Measurements from ENCODE around the gene ATP5F1C. TPM values are rescaled to one million over a fixed set of nuclear protein-coding genes. Genes with fewer than 3 reads are reported as not detected.

The ATP5F1C gene
- total and polyA plus RNA-seq, 10 of the 15 experiments (the other 5 are each of a cell fraction or from before 2014, with no cell fraction given): 307 to 978 (median 454) TPM

GRCh38 chr10:7818295-7819120 lies 30.5 kb downstream of the ATP5F1C start, which contains the start of gene TAF3:
TSS of gene TAF3 (plus strand) at chr10:7818505. CDS start at chr10:7818710, 205 bp downstream.
- ChIA-PET SMC1A (ENCODE audit: uncharacterized antibody, unreplicated experiment) (interaction anchor here (0.7 to 2.2 kb wide), 8 partner anchors 10 to 293 kb away, joined by 3 to 9 read pairs (median 4); partner anchors contain the start of genes ATP5F1C and KIN), POLR2A (interaction anchor here (0.5 to 2.2 kb wide), 4 partner anchors 9 to 61 kb away, joined by 4 to 16 read pairs (median 8); partner anchors contain the start of genes ATP5F1C and KIN), RAD21 (ENCODE audit: unreplicated experiment) (interaction anchor here (0.6 to 2.3 kb wide), 5 partner anchors 10 to 408 kb away, joined by 3 to 7 read pairs (median 5); partner anchors contain the start of genes ATP5F1C, KIN and SFMBT2), CTCF (interaction anchor here (0.9 to 4.7 kb wide), 8 partner anchors 10 to 898 kb away, joined by 3 to 30 read pairs (median 4); partner anchors contain the start of genes ATP5F1C and KIN)
- intact Hi-C loops (cut with micrococcal nuclease; ENCODE audit: unreplicated experiment) (loop anchor here (1.0 kb wide), 1 partner anchor 30 kb away; the partner anchor contains the start of gene ATP5F1C), in situ Hi-C loops (cut with MboI) (no loop called here)
- H3K79me2 ChIP-seq (ENCODE audit: control insufficient read depth, insufficient read depth, low read length): peaks cover 11% of the 10 kb centered on the region
- ATAC-seq (peak; percentile 89), FAIRE-seq (peak; percentile 93), DNase-seq (ENCODE audit: low read depth, low spot score) (peak; percentile 55)
- no peaks in the 10 kb centered on the region for H4K20me1 ChIP-seq (ENCODE audit: control insufficient read depth, insufficient read depth)
- peak within 1 kb of the TSS; percentile 95 for H2AFZ ChIP-seq (ENCODE audit: control insufficient read depth, low read depth, low read length)
- 2% methylated on average over 77 of the region's 77 CpGs for WGBS (ENCODE audit: insufficient coverage, insufficient replicate concordance, low lambda C conversion rate, missing lambda C conversion rate)
- H3K4me2 ChIP-seq (ENCODE audit: control insufficient read depth, insufficient read depth): peak within 1 kb of the TSS; percentile 92
- no TSS peak for BruUV-seq (replicated peaks)
- no peaks in the 10 kb centered on the region; a peak in 1 of 4 replicates for H3K36me3 ChIP-seq (ENCODE audit: control insufficient read depth in 2 of 2, insufficient read depth in 2 of 2, low read length in 1 of 2)
- peaks cover 0 to 2% of the 10 kb centered on the region in 2 experiments; a peak in 1 of 4 replicates for H3K27me3 ChIP-seq (replicated peaks in 1 of 2; ENCODE audit: control insufficient read depth in 2 of 2, insufficient read depth in 2 of 2, low read length in 1 of 2)
- H3K4me3 ChIP-seq: peak within 1 kb of the TSS; percentile 93
- no peaks in the 10 kb centered on the region for H3K4me1 ChIP-seq (ENCODE audit: control insufficient read depth, insufficient read depth, low read length)
- peak within 1 kb of the TSS; percentile 75 for H3K27ac ChIP-seq (ENCODE audit: control insufficient read depth, insufficient read depth)
- peak within 1 kb of the TSS; percentile 88 for H3K9ac ChIP-seq (ENCODE audit: control insufficient read depth, insufficient read depth, low read length)
- H3K9me3 ChIP-seq (replicated peaks; ENCODE audit: control insufficient read depth, insufficient read depth, low read length): no peaks in the 10 kb centered on the region
- TF ChIP-seq SIN3A (IDR thresholded peaks at IDR 0.05; ENCODE audit: low read depth, low read length) (peak; percentile 91), ZBTB11 (CRISPR knock-in tag; IDR thresholded peaks at IDR 0.05) (no peak), ELK1 (IDR thresholded peaks at IDR 0.05; ENCODE audit: low read depth, low read length) (peak; percentile 94), TBL1XR1 (IDR thresholded peaks at IDR 0.05; ENCODE audit: low read depth, low read length) (no peak; the same call in 1 of the 2 replicates), YY1 (IDR thresholded peaks at IDR 0.05; ENCODE audit: low read depth, low read length) (peak; percentile 99), NR2C2 (IDR thresholded peaks at IDR 0.05; ENCODE audit: borderline replicate concordance, control insufficient read depth, insufficient read length, low read depth) (peak; percentile 92), PAX8 (IDR thresholded peaks at IDR 0.05) (no peak), NFIC (IDR thresholded peaks at IDR 0.05; ENCODE audit: low read depth, low read length) (no peak), CHD1 (IDR thresholded peaks at IDR 0.05; ENCODE audit: low read depth, low read length) (0 out of 2 replicates have a peak, but pooled peaks have one; percentile 27)
- TF ChIP-seq, protein P1, sequence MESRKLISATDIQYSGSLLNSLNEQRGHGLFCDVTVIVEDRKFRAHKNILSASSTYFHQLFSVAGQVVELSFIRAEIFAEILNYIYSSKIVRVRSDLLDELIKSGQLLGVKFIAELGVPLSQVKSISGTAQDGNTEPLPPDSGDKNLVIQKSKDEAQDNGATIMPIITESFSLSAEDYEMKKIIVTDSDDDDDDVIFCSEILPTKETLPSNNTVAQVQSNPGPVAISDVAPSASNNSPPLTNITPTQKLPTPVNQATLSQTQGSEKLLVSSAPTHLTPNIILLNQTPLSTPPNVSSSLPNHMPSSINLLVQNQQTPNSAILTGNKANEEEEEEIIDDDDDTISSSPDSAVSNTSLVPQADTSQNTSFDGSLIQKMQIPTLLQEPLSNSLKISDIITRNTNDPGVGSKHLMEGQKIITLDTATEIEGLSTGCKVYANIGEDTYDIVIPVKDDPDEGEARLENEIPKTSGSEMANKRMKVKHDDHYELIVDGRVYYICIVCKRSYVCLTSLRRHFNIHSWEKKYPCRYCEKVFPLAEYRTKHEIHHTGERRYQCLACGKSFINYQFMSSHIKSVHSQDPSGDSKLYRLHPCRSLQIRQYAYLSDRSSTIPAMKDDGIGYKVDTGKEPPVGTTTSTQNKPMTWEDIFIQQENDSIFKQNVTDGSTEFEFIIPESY (IDR thresholded peaks at IDR 0.05): no peak
- TF ChIP-seq, protein P2, sequence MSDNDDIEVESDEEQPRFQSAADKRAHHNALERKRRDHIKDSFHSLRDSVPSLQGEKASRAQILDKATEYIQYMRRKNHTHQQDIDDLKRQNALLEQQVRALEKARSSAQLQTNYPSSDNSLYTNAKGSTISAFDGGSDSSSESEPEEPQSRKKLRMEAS (IDR thresholded peaks at IDR 0.05; ENCODE audit: low read depth, low read length): peak; percentile 81
